Right lobe of liver (tissue), 4 donors: ENCODE results near the gene GRID1.

Source experiments
- POLR2A ChIP-seq: fragments of 450-650 bp; IDR thresholded peaks from one replicate; pipeline ENCODE4 v1.6.1; 2017; ENCODE audit warnings: antibody characterized with exemption, mild to moderate bottlenecking
- TF ChIP-seq, protein P1 (sequence below), 4 donors: fragments of 200-600 bp in 3 of 4; fragments of 450-650 bp in 1 of 4; IDR thresholded peaks; one replicate each; pipeline versions ENCODE4 v1.5.1 to v1.8.0; 2016 to 2022; ENCODE audit warnings: antibody characterized with exemption in 4 of 4, mild to moderate bottlenecking in 2 of 4
- donor health status: DM: no; HTN: no; CAD: no.
- donor health status: DM: no; HTN: no; CAD: no.
- donor health status: DM: no; HTN: yes; CAD: no.

DNA sequence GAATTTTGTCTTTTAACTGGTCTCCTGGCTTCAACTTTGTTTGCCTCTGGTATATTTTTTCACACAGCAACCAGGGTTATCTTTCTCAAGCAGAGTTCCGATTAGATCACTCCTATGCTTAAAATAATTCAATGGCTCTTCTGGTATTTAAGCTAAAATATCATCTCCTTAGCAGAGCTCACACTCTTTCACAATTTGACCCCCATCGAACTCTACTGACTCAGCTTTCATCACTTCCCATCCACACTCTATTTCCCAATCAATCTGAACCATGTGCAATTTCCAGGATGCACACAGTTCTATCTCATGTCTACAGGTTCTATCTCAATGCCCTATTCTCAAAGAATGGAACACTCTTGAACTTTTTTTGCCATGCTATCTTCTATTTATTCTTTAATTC lies 809.5 kb downstream of the GRID1 start:
- TF ChIP-seq POLR2A: no peak
- TF ChIP-seq, protein P1, sequence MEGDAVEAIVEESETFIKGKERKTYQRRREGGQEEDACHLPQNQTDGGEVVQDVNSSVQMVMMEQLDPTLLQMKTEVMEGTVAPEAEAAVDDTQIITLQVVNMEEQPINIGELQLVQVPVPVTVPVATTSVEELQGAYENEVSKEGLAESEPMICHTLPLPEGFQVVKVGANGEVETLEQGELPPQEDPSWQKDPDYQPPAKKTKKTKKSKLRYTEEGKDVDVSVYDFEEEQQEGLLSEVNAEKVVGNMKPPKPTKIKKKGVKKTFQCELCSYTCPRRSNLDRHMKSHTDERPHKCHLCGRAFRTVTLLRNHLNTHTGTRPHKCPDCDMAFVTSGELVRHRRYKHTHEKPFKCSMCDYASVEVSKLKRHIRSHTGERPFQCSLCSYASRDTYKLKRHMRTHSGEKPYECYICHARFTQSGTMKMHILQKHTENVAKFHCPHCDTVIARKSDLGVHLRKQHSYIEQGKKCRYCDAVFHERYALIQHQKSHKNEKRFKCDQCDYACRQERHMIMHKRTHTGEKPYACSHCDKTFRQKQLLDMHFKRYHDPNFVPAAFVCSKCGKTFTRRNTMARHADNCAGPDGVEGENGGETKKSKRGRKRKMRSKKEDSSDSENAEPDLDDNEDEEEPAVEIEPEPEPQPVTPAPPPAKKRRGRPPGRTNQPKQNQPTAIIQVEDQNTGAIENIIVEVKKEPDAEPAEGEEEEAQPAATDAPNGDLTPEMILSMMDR (IDR thresholded peaks at IDR 0.05): no peak
